GM12874 (cell line): ENCODE results near the gene FPR3.

Experiments
- CTCF ChIP-seq: IDR thresholded peaks from 2 replicates; pipeline ENCODE4 v1.5.1; 2011; ENCODE audit warnings: low read depth, mild to moderate bottlenecking, control low read depth, low read length, moderate library complexity; ENCODE audit not compliant: insufficient read depth

The FPR3 gene

DNA sequence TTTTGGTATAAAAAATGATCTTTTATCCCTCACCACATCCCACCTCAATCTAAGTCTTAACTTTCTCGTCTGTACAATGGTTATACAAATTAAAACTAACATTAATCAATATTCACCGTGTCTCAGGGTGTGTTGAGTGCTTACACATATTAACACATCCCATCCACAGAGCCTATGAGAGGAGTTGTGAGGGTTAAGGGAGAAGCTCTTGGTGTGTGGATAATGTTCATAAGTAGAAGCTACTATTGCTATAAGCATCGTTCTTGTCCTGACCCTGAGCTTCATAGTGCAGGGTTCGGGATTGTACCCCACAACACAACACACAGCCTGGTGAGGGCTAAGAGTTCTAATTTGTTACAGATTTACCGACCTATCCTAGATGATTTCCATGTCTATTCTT, 2.5 kb downstream of the FPR3 start:
- no peak for TF ChIP-seq CTCF

DNA sequence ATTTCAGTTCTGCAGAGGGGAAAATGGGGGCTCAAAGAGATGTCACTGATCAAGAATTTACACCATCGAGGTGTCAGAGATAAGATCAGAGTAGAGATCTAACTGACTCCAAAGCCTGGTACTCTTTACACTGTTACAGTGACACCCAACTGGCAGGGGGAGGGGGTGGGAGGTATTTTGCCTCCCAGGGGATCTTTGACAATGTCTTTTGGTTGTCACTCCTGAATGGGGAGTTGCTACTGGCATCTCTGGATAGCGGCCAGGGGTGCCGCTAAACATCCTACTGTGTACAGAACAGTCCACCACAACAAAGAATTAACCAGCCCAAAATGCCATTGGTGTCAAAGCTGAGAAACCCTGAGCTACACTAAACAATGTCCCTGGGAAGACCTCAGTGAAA, 3.1 kb downstream of the FPR3 start:
- TF ChIP-seq CTCF: no peak

GRCh38 chr19:51799034-51799773, 4.2 kb downstream of the FPR3 start:
- no peak for TF ChIP-seq CTCF

DNA sequence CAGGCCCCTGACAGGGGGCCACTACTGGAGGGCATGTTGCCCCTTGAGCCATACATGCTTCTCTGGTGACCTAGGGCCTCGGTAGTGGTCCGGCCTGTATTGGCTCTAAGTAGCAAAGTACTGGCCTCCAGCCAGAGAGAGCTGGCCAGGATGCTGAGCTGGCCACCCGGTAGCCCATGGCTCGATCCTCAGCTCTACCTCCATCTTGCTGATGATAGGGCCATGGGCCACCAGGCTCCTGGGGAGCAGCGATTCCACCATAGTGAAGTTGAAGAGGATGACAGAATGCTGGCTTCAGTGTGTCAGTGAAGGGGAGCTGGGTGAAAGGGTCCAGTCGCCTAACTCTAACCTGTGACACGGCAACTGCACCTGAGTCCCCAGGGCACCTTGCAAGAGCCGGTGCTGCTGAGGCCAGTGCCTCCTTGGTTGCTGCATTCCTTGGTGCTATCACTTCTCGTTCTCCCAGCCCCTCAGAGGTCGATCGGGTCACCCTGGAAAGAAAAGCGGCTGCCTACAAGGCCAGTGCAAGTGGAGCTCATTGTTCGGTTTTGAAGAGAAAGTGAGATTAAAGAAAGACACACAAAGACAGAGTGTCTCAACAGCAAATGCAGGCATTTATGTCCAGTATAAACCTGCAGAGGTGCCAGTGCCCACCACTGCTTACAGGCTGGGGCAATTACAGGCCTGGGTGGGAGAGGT, 5.0 kb downstream of the FPR3 start:
- no peak for TF ChIP-seq CTCF

- no peak for TF ChIP-seq CTCF
Observed at GRCh38 chr19:51800473-51801244, 5.7 kb downstream of the FPR3 start.

GRCh38 chr19:51802775-51803174, 7.8 kb downstream of the FPR3 start:
- TF ChIP-seq CTCF: no peak

DNA sequence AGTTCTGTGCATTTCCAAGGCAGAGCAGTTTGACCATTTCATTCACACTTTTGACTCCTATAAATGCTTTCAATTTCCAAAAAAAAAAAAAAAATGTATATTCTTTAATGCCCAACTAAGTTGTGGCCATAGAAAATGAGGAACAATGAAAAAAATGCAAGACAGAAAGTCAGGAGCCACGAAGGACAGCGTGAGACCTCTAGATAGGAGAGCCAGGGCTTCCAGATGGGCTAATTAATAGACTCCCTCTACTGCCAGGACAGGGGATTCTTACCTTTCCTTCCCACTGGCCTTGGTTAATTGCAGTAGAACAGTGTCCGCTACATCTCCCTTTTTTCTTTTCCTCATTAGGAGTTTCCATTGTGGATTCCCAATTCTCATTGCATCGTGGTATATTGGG, 8.6 kb downstream of the FPR3 start:
- TF ChIP-seq CTCF: no peak
